ENCODE measurements around the gene GNAO1.

Gene GNAO1

GRCh38 chr16:56199164-56199563 lies 7.9 kb downstream of the GNAO1 start:
- Histone ChIP-seq H3K27ac (no peak overlapping the region), H3K4me3 (no peak overlapping the region), H3K9me3 (no peaks in the 10 kb centered on the region), H3K4me1 (peaks cover 0 to 32% (median 24%) of the 10 kb centered on the region in 4 donors), H3K36me3 (no peaks in the 10 kb centered on the region), H3K27me3 (no peaks in the 10 kb centered on the region)
- intact Hi-C loops (cut with DNase I; ENCODE audit: low total_unique reads), result no loop called here
- no peak for DNase-seq
- no peak for TF ChIP-seq CTCF (IDR thresholded peaks at IDR 0.05)

- no peaks in the 10 kb centered on the region for H3K27me3 ChIP-seq
- no peaks in the 10 kb centered on the region for H3K36me3 ChIP-seq
- TF ChIP-seq CTCF (IDR thresholded peaks at IDR 0.05), result no peak
- H3K27ac ChIP-seq, result no peak overlapping the region
- DNase-seq, result no peak
- intact Hi-C loops (cut with DNase I; ENCODE audit: low total_unique reads), result no loop called here
- no peak overlapping the region for H3K4me3 ChIP-seq
- H3K4me1 ChIP-seq, result peaks cover 0 to 20% (median 11%) of the 10 kb centered on the region in 4 donors
- no peaks in the 10 kb centered on the region for H3K9me3 ChIP-seq
These were observed 9.7 kb downstream of the GNAO1 start for GRCh38 chr16:56201030-56201429.

DNA sequence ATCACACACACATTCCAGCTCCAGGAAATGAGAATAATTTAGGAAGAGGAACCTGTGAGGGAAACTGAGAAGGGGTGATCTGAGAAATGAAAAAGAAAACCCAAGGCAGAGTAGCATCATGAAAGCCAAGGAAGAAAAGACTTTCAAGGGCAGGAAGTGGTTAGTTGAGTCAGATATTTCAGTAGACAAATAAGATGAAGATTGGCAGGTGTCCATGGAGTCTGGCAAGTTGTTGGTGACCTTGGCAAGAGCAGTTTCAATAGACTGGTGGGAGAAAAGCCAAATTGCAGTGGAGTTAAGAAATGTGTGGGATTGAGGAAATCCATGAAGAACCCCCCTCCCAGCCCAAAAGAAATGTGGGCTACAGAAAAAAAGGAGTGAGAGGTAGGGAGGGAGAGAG lies 10.7 kb downstream of the GNAO1 start:
- Histone ChIP-seq H3K27ac (no peak overlapping the region), H3K4me3 (no peak overlapping the region), H3K36me3 (no peaks in the 10 kb centered on the region), H3K9me3 (no peaks in the 10 kb centered on the region), H3K27me3 (no peaks in the 10 kb centered on the region), H3K4me1 (peaks cover 0 to 20% (median 11%) of the 10 kb centered on the region in 4 donors)
- peak in 1 of 2 donors; percentile 30 for DNase-seq
- TF ChIP-seq CTCF (IDR thresholded peaks at IDR 0.05), result no peak
- intact Hi-C loops (cut with DNase I; ENCODE audit: low total_unique reads), result no loop called here

DNA sequence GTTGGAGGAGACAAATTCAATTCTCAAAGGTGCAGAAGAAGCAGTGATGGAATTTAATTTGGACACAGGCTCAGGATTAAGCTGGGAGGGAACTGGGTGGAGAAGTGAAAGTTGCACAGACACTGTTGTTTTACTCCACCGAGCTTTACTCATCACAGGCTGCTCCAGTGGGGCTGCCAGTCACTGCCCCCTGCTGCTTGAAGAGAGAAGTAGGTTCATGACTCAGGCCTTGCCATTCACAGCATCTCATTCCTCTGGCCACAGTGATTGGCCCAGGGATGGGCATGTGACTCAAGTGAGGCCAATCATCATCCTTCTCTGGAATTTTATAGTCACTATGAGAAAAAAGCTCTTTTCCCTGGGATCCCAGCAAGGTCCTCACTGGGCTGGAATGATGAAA lies 11.8 kb downstream of the GNAO1 start:
- TF ChIP-seq CTCF (IDR thresholded peaks at IDR 0.05), result no peak
- Histone ChIP-seq H3K36me3 (no peaks in the 10 kb centered on the region), H3K9me3 (no peaks in the 10 kb centered on the region), H3K4me3 (no peak overlapping the region), H3K27ac (no peak overlapping the region), H3K4me1 (peaks cover 0 to 20% (median 11%) of the 10 kb centered on the region in 4 donors), H3K27me3 (no peaks in the 10 kb centered on the region)
- intact Hi-C loops (cut with DNase I; ENCODE audit: low total_unique reads), result no loop called here
- peak in 1 of 2 donors; percentile 42 for DNase-seq

- no peaks in the 10 kb centered on the region for H3K36me3 ChIP-seq
- peaks cover 0 to 20% (median 11%) of the 10 kb centered on the region in 4 donors for H3K4me1 ChIP-seq
- H3K9me3 ChIP-seq, result no peaks in the 10 kb centered on the region
- no peak for TF ChIP-seq CTCF (IDR thresholded peaks at IDR 0.05)
- H3K27me3 ChIP-seq, result no peaks in the 10 kb centered on the region
- H3K27ac ChIP-seq, result no peak overlapping the region
- no peak for DNase-seq
- H3K4me3 ChIP-seq, result no peak overlapping the region
- intact Hi-C loops (cut with DNase I; ENCODE audit: low total_unique reads), result no loop called here
These were observed 13.5 kb downstream of the GNAO1 start for GRCh38 chr16:56204816-56205215.

- peaks cover 0 to 21% (median 16%) of the 10 kb centered on the region in 4 donors for H3K4me1 ChIP-seq
- intact Hi-C loops (cut with DNase I; ENCODE audit: low total_unique reads), result no loop called here
These were observed 15.7 kb downstream of the GNAO1 start for GRCh38 chr16:56206951-56207350.

More at GRCh38 chr16:56206951-56207350, 15.7 kb downstream of the GNAO1 start:
- Histone ChIP-seq H3K27ac (no peak overlapping the region), H3K36me3 (no peaks in the 10 kb centered on the region), H3K4me3 (no peak overlapping the region), H3K9me3 (no peaks in the 10 kb centered on the region), H3K27me3 (no peaks in the 10 kb centered on the region)
- no peak for DNase-seq
- no peak for TF ChIP-seq CTCF (IDR thresholded peaks at IDR 0.05)
